Breast epithelium (tissue), 4 donors: ENCODE measurements around the gene GABRA6. TPM values are rescaled to one million over a fixed set of nuclear protein-coding genes. Genes with fewer than 3 reads are reported as not detected.

Experiments used
- DNase-seq, 2 donors: peaks; one replicate each; pipeline ENCODE4 v3.0.0-alpha.2; 2019; ENCODE audit warnings: low spot score in 2 of 2
- H3K27ac ChIP-seq, 2 donors: fragments of 200-600 bp; sonication (generic) in 1 of 2; one replicate each; pipeline ENCODE4 v1.5.1; 2016 to 2019; ENCODE audit warnings: mild to moderate bottlenecking in 1 of 2
- H3K27me3 ChIP-seq, 2 donors: fragments of 200-600 bp; sonication (generic) in 1 of 2; one replicate each; pipeline versions ENCODE4 v1.5.1 to v1.6.0; 2017 to 2019; ENCODE audit warnings: control low read depth in 1 of 2, mild to moderate bottlenecking in 1 of 2
- H3K36me3 ChIP-seq: fragments of 200-600 bp; one replicate; pipeline ENCODE4 v1.5.1; 2019
- H3K4me1 ChIP-seq, 2 donors: fragments of 200-600 bp; sonication (generic); one replicate each; pipeline ENCODE4 v1.5.1; 2016 to 2019; ENCODE audit warnings: control low read depth in 1 of 2
- H3K4me3 ChIP-seq, 3 donors: fragments of 200-600 bp; sonication (generic); 1 replicate in 2 of 3; 2 replicates in 1 of 3; pipeline ENCODE4 v1.5.1; 2016 to 2019; ENCODE audit warnings: mild to moderate bottlenecking in 3 of 3, moderate library complexity in 2 of 3
- H3K9me3 ChIP-seq, 2 donors: fragments of 200-600 bp; sonication (generic) in 1 of 2; one replicate each; pipeline ENCODE4 v1.5.1; 2016 to 2019; ENCODE audit warnings: control low read depth in 1 of 2
- CTCF ChIP-seq, 3 donors: fragments of 450-650 bp; IDR thresholded peaks; one replicate each; pipeline ENCODE4 v1.5.1; 2016 to 2017; ENCODE audit warnings: antibody characterized with exemption in 3 of 3, mild to moderate bottlenecking in 3 of 3, moderate library complexity in 3 of 3
- POLR2A ChIP-seq: fragments of 450-650 bp; IDR thresholded peaks from one replicate; pipeline ENCODE4 v1.6.1; 2016; ENCODE audit warnings: antibody characterized with exemption, mild to moderate bottlenecking, moderate library complexity
- POLR2AphosphoS5 ChIP-seq, 3 donors: sonication (generic); formaldehyde crosslinking; IDR thresholded peaks; one replicate each; pipeline ENCODE4 v1.6.1; 2017; ENCODE audit warnings: antibody characterized with exemption in 3 of 3
- intact Hi-C: fragments of 100-400 bp; cut with DNase I; formaldehyde crosslinking; loops from one replicate; pipeline ENCODE4 v1.15.1; 2023; ENCODE audit warnings: low total_unique reads
- total RNA-seq, 3 donors: library from RNA; depleted of rRNA; stranded (reverse); fragments of >200 nt; gene quantifications; one replicate each; pipeline ENCODE4 v1.1.0, GENCODE V29; 2016

The GABRA6 gene
- total RNA-seq, 3 donors from 2014 or later: not detected

GRCh38 chr5:161697001-161697400 is 11.5 kb downstream of the GABRA6 start:
- no peaks in the 10 kb centered on the region for H3K36me3 ChIP-seq
- TF ChIP-seq POLR2A (no peak), CTCF (IDR thresholded peaks at IDR 0.05) (no peak), POLR2AphosphoS5 (IDR thresholded peaks at IDR 0.05) (no peak)

GRCh38 chr5:161700065-161700464 is 14.5 kb downstream of the GABRA6 start:
- H3K27ac ChIP-seq: no peak overlapping the region
- H3K4me3 ChIP-seq: no peak overlapping the region
- no peak for DNase-seq
- H3K9me3 ChIP-seq: no peaks in the 10 kb centered on the region
- intact Hi-C loops: no loop called here
- no peaks in the 10 kb centered on the region for H3K36me3 ChIP-seq
- no peaks in the 10 kb centered on the region for H3K4me1 ChIP-seq
- no peak for TF ChIP-seq CTCF (IDR thresholded peaks at IDR 0.05)
- TF ChIP-seq POLR2AphosphoS5 (IDR thresholded peaks at IDR 0.05): no peak
- TF ChIP-seq POLR2A: no peak
- H3K27me3 ChIP-seq: no peaks in the 10 kb centered on the region

More at GRCh38 chr5:161697001-161697400, 11.5 kb downstream of the GABRA6 start:
- intact Hi-C loops: no loop called here
- no peak for DNase-seq
- Histone ChIP-seq H3K4me1 (no peaks in the 10 kb centered on the region), H3K9me3 (no peaks in the 10 kb centered on the region), H3K27ac (no peak overlapping the region), H3K27me3 (no peaks in the 10 kb centered on the region), H3K4me3 (no peak overlapping the region)

GRCh38 chr5:161703528-161703927 is 18.0 kb downstream of the GABRA6 start:
- H3K27me3 ChIP-seq: no peaks in the 10 kb centered on the region
- no peaks in the 10 kb centered on the region for H3K4me1 ChIP-seq
- no peaks in the 10 kb centered on the region for H3K36me3 ChIP-seq
- TF ChIP-seq POLR2A: no peak
- TF ChIP-seq POLR2AphosphoS5 (IDR thresholded peaks at IDR 0.05): no peak
- no peak for TF ChIP-seq CTCF (IDR thresholded peaks at IDR 0.05)
- no peak overlapping the region for H3K27ac ChIP-seq
- H3K9me3 ChIP-seq: no peaks in the 10 kb centered on the region
- intact Hi-C loops: no loop called here
- no peak for DNase-seq
- H3K4me3 ChIP-seq: no peak overlapping the region

GRCh38 chr5:161707382-161707781 is 21.9 kb downstream of the GABRA6 start:
- TF ChIP-seq POLR2A (no peak), CTCF (IDR thresholded peaks at IDR 0.05) (no peak), POLR2AphosphoS5 (IDR thresholded peaks at IDR 0.05) (no peak)
- H3K27me3 ChIP-seq: no peaks in the 10 kb centered on the region
- no peak overlapping the region for H3K4me3 ChIP-seq
- no peak for DNase-seq
- H3K27ac ChIP-seq: no peak overlapping the region
- no peaks in the 10 kb centered on the region for H3K36me3 ChIP-seq
- intact Hi-C loops: no loop called here
- no peaks in the 10 kb centered on the region for H3K9me3 ChIP-seq
- no peaks in the 10 kb centered on the region for H3K4me1 ChIP-seq

GRCh38 chr5:161709239-161709638 is 23.7 kb downstream of the GABRA6 start:
- Histone ChIP-seq H3K27ac (no peak overlapping the region), H3K27me3 (no peaks in the 10 kb centered on the region), H3K36me3 (no peaks in the 10 kb centered on the region), H3K4me1 (no peaks in the 10 kb centered on the region), H3K9me3 (no peaks in the 10 kb centered on the region), H3K4me3 (no peak overlapping the region)
- TF ChIP-seq CTCF (IDR thresholded peaks at IDR 0.05): no peak
- no peak for TF ChIP-seq POLR2AphosphoS5 (IDR thresholded peaks at IDR 0.05)
- intact Hi-C loops: no loop called here
- DNase-seq: no peak
